Hepatic stellate cell (primary cell): ENCODE results near the gene DCANP1.

Experiments used
- DNase-seq: peaks from one replicate; pipeline ENCODE4 v3.0.0; 2011; ENCODE audit warnings: low spot score

Gene DCANP1

DNA sequence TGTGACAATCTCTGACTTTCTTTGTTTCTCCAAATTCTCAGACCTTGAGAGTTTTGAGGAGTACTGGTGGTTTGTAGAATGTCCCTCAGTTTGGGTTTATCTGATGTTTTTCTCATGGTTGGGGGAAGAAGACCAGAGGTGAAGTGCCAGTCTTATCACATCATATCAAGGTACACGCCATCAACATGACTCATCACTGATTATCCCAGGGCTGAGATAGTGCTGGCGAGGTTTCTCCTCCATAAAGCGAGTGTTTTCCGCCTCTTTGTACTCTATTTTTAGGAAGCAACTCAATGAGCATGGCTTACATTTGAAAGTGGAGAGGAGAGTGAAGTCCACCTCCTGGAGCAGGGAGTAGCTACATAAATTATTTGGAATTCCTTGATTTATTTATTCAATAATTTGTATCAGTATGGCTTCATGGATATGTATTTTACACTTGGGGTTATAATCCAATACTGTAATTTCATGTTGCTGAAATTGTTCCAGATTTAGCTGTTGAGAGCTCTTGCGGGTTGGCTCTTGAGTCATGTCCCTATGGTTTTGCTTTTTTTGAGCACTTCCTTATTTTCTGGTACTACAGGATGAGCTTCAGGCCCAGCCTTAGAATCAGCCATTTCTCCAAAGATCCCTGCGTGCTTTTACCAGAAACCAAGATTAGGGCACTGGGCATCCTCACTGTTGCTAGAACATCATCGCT is 23.9 kb downstream of the DCANP1 start:
- no peak for DNase-seq

GRCh38 chr5:135422419-135422818 is 24.7 kb downstream of the DCANP1 start:
- no peak for DNase-seq

GRCh38 chr5:135417083-135417482 is 30.1 kb downstream of the DCANP1 start:
- no peak for DNase-seq

GRCh38 chr5:135405082-135405481 is 42.1 kb downstream of the DCANP1 start:
- no peak for DNase-seq

DNA sequence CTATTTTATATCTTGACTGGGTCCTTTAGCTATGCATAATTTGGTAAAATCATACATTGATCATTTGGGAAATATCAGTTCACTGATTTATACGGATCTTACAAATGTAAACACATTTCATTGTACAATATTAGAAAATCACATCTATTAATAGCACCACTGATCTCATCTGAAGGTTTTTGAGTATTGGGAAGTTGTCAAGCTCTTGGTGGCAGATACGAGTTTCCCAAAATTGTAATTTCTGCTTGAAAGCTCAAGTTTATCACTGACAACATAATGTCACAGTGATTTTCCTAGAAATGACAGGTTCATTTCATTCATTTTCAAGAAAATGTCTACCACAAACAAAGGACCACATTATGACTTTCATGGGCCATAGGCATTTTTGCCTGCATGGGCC is 45.1 kb downstream of the DCANP1 start:
- DNase-seq: no peak

GRCh38 chr5:135400866-135401265 is 46.3 kb downstream of the DCANP1 start:
- no peak for DNase-seq

GRCh38 chr5:135399794-135400542 is 47.2 kb downstream of the DCANP1 start:
- no peak for DNase-seq

DNA sequence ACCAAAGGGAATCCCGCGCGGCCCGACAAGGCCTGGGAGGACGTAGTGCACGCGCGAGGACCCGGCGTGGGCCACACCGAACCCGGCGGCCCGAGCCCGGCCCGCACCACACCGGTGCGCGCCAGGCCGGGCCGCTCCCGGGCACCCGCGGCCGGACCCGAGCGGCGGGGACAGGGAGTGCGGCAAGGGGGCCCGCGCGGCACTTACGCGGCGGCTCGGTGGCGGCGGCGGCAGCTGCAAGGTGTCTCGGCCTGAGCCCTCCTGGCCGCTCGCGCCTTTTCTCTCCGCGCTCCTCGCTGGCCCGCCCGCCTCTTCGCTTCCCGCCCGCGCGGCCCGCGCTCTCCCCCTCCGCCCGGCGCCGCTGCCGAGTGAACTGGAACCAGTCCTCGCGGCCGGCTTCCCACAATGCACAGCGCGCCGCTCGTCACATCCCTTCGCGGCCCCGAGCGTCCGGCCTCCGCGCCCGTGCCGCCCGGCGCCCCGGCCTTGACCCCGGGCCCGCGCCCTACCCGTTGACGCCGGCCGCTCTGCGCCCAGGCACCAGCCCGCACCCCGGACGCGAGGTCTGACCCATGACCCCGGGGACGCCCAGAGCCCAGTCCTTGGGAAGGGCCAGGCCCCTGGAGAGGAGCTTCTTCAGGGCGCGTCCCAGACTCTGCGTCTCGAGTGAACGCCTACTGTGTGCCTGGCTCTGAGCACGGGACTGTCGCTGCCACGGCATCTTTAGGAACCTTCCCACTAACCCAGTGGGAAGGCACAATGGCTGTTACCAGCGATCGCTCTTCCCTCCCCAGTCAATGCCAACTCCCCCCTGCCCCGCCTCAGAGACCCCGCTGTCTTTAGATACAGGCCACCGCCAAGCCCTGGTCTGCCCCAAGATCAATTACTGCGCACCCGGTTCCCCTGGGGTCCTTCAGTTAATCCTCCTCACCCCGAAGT is 48.0 kb downstream of the DCANP1 start, which contains the start of gene MACROH2A1:
Gene MACROH2A1 (minus strand): TSS at position 377 of the 939 bp plus-strand sequence. CDS start 10,138 bp downstream, outside the sequence.
- peak; percentile 84 for DNase-seq

GRCh38 chr5:135398160-135398854 is 48.8 kb downstream of the DCANP1 start:
- DNase-seq: no peak

- DNase-seq: no peak
Measured at GRCh38 chr5:135397084-135397483, 50.1 kb downstream of the DCANP1 start.

DNA sequence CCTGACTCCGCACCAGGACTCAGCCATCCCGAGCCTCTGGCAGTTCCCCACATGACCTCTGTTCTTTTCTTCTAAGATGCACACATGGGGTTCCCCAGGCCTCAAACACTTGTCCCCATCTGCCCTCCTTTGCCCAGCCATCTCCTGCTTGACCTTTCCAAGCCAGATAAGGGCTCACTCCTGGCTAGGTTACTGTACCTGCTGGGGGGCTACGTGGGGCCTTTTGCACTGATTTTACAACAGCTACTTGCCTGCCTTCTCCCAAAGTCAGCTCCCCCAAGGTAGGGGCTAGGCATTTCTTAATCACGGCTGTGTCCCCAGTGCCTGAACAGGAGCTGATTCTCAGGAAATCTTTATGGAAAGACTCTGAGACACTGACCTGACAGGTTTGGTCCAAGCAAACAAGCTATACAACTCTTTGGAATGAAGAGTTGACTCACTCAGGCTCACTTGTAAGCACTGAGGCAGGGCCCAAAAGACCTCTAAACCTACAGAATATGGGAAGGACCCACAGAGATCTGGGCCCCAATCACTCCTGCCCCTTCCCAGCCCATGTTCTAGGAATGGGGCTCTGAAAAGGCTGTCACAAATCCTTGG is 50.6 kb downstream of the DCANP1 start:
- DNase-seq: no peak

- DNase-seq: no peak
Measured at GRCh38 chr5:135395866-135396265, 51.3 kb downstream of the DCANP1 start.

DNA sequence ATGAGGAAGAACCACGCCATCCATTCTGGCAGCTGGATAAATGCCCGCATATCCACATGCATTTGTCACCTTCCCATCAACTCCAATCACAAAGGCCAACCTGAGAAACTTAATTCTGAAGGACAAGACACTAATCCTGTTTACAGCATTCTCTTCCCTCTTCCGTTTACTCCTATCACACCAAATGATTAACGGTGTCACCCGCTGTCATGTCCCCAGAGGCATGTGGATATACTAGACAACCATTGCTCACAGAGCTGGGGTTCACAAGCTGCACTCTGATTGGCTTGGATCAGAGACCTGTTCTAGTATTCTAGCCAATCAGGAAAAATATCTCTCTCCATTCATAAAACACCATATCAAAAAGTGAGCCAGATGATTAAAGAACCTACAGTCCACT is 51.7 kb downstream of the DCANP1 start:
- no peak for DNase-seq
